Kidney (tissue), 14 donors: ENCODE results near the gene KLC1. TPM values are rescaled to one million over a fixed set of nuclear protein-coding genes. Genes with fewer than 3 reads are reported as not detected.

Source experiments
- DNase-seq, 5 donors: peaks; one replicate each; pipeline ENCODE4 v3.0.0-alpha.2; 2013 to 2020
- FAIRE-seq: peaks from 2 replicates; lab custom pipeline; 2012; peaks lifted over from hg19 to GRCh38; lab: Jason Lieb, UNC
- H3K27ac ChIP-seq, 2 donors: one replicate each; pipeline ENCODE4 v1.7.0; 2013; ENCODE audit warnings: low read depth in 2 of 2, low read length in 2 of 2, inconsistent platforms in 1 of 2
- H3K27me3 ChIP-seq: one replicate; pipeline ENCODE4 v1.7.1; 2013; ENCODE audit warnings: low read length, inconsistent platforms; ENCODE audit not compliant: control insufficient read depth, insufficient read depth
- H3K36me3 ChIP-seq, 3 donors: one replicate each; pipeline versions ENCODE4 v1.7.0 to v1.7.1; 2013; ENCODE audit warnings: low read length in 3 of 3, control low read depth in 1 of 3, inconsistent platforms in 1 of 3; ENCODE audit not compliant: insufficient read depth in 3 of 3, control insufficient read depth in 2 of 3
- H3K4me1 ChIP-seq, 3 donors: one replicate each; pipeline versions ENCODE4 v1.7.0 to v1.7.1; 2013; ENCODE audit warnings: low read length in 3 of 3, inconsistent platforms in 1 of 3, low read depth in 1 of 3; ENCODE audit not compliant: control insufficient read depth in 2 of 3, insufficient read depth in 2 of 3
- H3K4me3 ChIP-seq, 3 donors: one replicate each; pipeline versions ENCODE4 v1.7.0 to v1.8.1; 2013; ENCODE audit warnings: low read length in 3 of 3, control low read depth in 1 of 3, inconsistent platforms in 1 of 3
- H3K9ac ChIP-seq, 3 donors: one replicate each; pipeline versions ENCODE4 v1.7.0 to v1.7.1; 2013; ENCODE audit warnings: low read length in 3 of 3, control low read depth in 1 of 3, inconsistent platforms in 1 of 3
- H3K9me3 ChIP-seq, 3 donors: one replicate each; pipeline versions ENCODE4 v1.7.0 to v1.7.1; 2013; ENCODE audit warnings: low read length in 3 of 3, control low read depth in 1 of 3, inconsistent platforms in 1 of 3; ENCODE audit not compliant: control insufficient read depth in 2 of 3, insufficient read depth in 1 of 3
- CTCF ChIP-seq: IDR thresholded peaks from 3 replicates; pipeline ENCODE4 v1.5.1; 2012; ENCODE audit warnings: mild to moderate bottlenecking, moderate library complexity, borderline replicate concordance; ENCODE audit not compliant: insufficient read depth; ENCODE audit errors: extremely low read depth
- intact Hi-C: fragments of 100-400 bp; cut with DNase I; formaldehyde crosslinking; loops from one replicate; pipeline ENCODE4 v1.11.1; 2022
- polyA plus RNA-seq: library from polyadenylated mRNA; stranded (reverse); fragments of 350-450 nt; fragmentation: Illumina TruSeq; extraction: RNeasy Lipid Tissue Mini Kit (QIAGEN cat#74804); gene quantifications from one replicate; pipeline ENCODE4 v1.2.3, GENCODE V29; 2014; ENCODE audit warnings: low read depth, low replicate concordance; ENCODE audit not compliant: insufficient read depth
- total RNA-seq: library from RNA; stranded (reverse); fragmentation: NEBNext Ultra II Directional; extraction: Animal tissue kit (Norgen Biotek cat#: 25700); gene quantifications from one replicate; pipeline ENCODE4 v1.2.1, GENCODE V29; 2021
- donor health status: control.
- donor health status: control.
- donor health status: control.
- donor health status: control.
- donor health status: control.
- donor health status: DM: yes; HTN: yes; CAD: no.
- donor health status: Normal renal cell carcinoma (clear cell type).

KLC1 gene
- total and polyA plus RNA-seq, 2 donors from 2014 or later: 49.8 to 152 TPM

- Histone ChIP-seq H3K27ac (no peak overlapping the region), H3K36me3 (no peaks in the 10 kb centered on the region), H3K9me3 (no peaks in the 10 kb centered on the region), H3K27me3 (no peaks in the 10 kb centered on the region), H3K4me1 (peaks cover 0 to 19% (median 7%) of the 10 kb centered on the region in 3 donors), H3K4me3 (peak overlapping the region; percentile 62 to 82 (median 80)), H3K9ac (peak overlapping the region; percentile 10 to 94 (median 42))
- no peak for FAIRE-seq
- intact Hi-C loops: no loop called here
- DNase-seq: peak in 3 of 5 donors; percentile 17 to 46 (median 29)
- no peak for TF ChIP-seq CTCF
Observed at GRCh38 chr14:103630364-103631108, 1.5 kb downstream of the KLC1 start.

- TF ChIP-seq CTCF: no peak
- no peaks in the 10 kb centered on the region for H3K27me3 ChIP-seq
- DNase-seq (no peak), FAIRE-seq (no peak)
- H3K9me3 ChIP-seq: no peaks in the 10 kb centered on the region
- peaks cover 0 to 18% (median 14%) of the 10 kb centered on the region in 3 donors for H3K4me1 ChIP-seq
- no peak overlapping the region for H3K9ac ChIP-seq
- no peaks in the 10 kb centered on the region for H3K36me3 ChIP-seq
- H3K4me3 ChIP-seq: no peak overlapping the region
- intact Hi-C loops: no loop called here
- no peak overlapping the region for H3K27ac ChIP-seq
Observed at GRCh38 chr14:103633391-103633790, 4.4 kb downstream of the KLC1 start.

DNA sequence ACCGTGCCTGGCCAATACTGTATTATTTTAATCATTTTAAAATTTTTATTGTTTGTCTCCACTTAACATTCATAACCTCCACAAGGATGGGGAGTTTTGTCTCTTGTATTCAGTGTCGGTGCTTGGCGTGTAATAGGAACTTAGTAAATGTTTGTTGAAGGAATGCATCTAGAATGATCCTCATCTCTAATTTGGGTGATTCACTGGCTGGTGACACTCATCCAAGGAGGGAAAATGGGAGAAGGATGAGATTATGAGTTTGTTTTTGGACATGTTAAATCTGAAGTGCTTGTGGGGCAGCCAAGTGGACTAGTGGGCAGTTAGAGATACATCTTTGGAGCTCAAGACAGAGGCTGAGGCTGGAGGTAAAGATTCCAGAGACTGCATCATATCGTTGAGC, 5.1 kb downstream of the KLC1 start:
- H3K27me3 ChIP-seq: no peaks in the 10 kb centered on the region
- peaks cover 0 to 21% (median 17%) of the 10 kb centered on the region in 3 donors for H3K4me1 ChIP-seq
- no peak for TF ChIP-seq CTCF
- no peak for DNase-seq
- H3K4me3 ChIP-seq: no peak overlapping the region
- H3K9ac ChIP-seq: no peak overlapping the region
- H3K36me3 ChIP-seq: no peaks in the 10 kb centered on the region
- no peak for FAIRE-seq
- H3K27ac ChIP-seq: no peak overlapping the region
- no peaks in the 10 kb centered on the region for H3K9me3 ChIP-seq
- intact Hi-C loops: no loop called here
